H9 (cell line): ENCODE data around the gene FREY1. TPM values are rescaled to one million over a fixed set of nuclear protein-coding genes. Genes with fewer than 3 reads are reported as not detected.

Experiments
- DNase-seq: peaks from one replicate; pipeline ENCODE4 v3.0.0-alpha.2; 2017
- H2AFZ ChIP-seq: one replicate; pipeline ENCODE4 v1.6.1; 2013; ENCODE audit warnings: mild to moderate bottlenecking, low read length, control low read depth, moderate library complexity
- H2AK5ac ChIP-seq: 2 replicates; pipeline ENCODE4 v1.6.1; 2013; ENCODE audit warnings: low read length, control low read depth, mixed read lengths; ENCODE audit not compliant: insufficient read length
- H2BK120ac ChIP-seq: one replicate; pipeline ENCODE4 v1.6.1; 2013; ENCODE audit warnings: low read depth, mild to moderate bottlenecking, low read length, control low read depth, inconsistent platforms; ENCODE audit not compliant: poor library complexity, severe bottlenecking
- H2BK12ac ChIP-seq: 2 replicates; pipeline ENCODE4 v1.6.1; 2013; ENCODE audit warnings: low read length, control low read depth, mixed read lengths, low read depth; ENCODE audit not compliant: insufficient read length
- H2BK15ac ChIP-seq: 2 replicates; pipeline ENCODE4 v1.6.1; 2013; ENCODE audit warnings: low read depth, low read length, control low read depth
- H2BK20ac ChIP-seq: one replicate; pipeline ENCODE4 v1.6.1; 2013; ENCODE audit warnings: low read depth, mild to moderate bottlenecking, low read length, control low read depth, inconsistent platforms; ENCODE audit not compliant: poor library complexity, severe bottlenecking
- H2BK5ac ChIP-seq: 2 replicates; pipeline ENCODE4 v1.6.1; 2013; ENCODE audit warnings: low read length, control low read depth, mixed read lengths; ENCODE audit not compliant: insufficient read length
- H3K14ac ChIP-seq: 2 replicates; pipeline ENCODE4 v1.6.1; 2013; ENCODE audit warnings: low read length, control low read depth; ENCODE audit not compliant: insufficient read depth
- H3K18ac ChIP-seq: 2 replicates; pipeline ENCODE4 v1.6.1; 2013; ENCODE audit warnings: low read depth, mild to moderate bottlenecking, mixed read lengths, low read length, control low read depth; ENCODE audit not compliant: insufficient read length
- H3K23ac ChIP-seq: 2 replicates; pipeline ENCODE4 v1.6.1; 2013; ENCODE audit warnings: low read length, control low read depth, mixed read lengths, low read depth; ENCODE audit not compliant: insufficient read length
- H3K23me2 ChIP-seq: 2 replicates; pipeline ENCODE4 v1.6.1; 2013; ENCODE audit warnings: low read depth, mild to moderate bottlenecking, mixed read lengths, low read length, control low read depth; ENCODE audit not compliant: insufficient read length, poor library complexity, severe bottlenecking
- H3K27ac ChIP-seq: 2 replicates; pipeline ENCODE4 v1.5.1; 2013; ENCODE audit warnings: low read length, control low read depth, mixed read lengths, low read depth; ENCODE audit not compliant: insufficient read length
- H3K27me3 ChIP-seq: 2 replicates; pipeline ENCODE4 v1.6.1; 2013; ENCODE audit warnings: low read length, control low read depth, inconsistent platforms; ENCODE audit not compliant: insufficient read depth
- H3K4ac ChIP-seq: 2 replicates; pipeline ENCODE4 v1.6.1; 2013; ENCODE audit warnings: low read depth, mild to moderate bottlenecking, control low read depth, inconsistent platforms, low read length, moderate library complexity
- H3K4me1 ChIP-seq: 2 replicates; pipeline ENCODE4 v1.6.1; 2013; ENCODE audit warnings: low read length, control low read depth, inconsistent platforms; ENCODE audit not compliant: insufficient read depth
- H3K4me2 ChIP-seq: 2 replicates; pipeline ENCODE4 v1.6.1; 2013; ENCODE audit warnings: low read length, control low read depth, mixed read lengths; ENCODE audit not compliant: insufficient read length, insufficient read depth
- H3K56ac ChIP-seq: 2 replicates; pipeline ENCODE4 v1.6.1; 2013; ENCODE audit warnings: low read depth, mild to moderate bottlenecking, mixed read lengths, low read length, control low read depth; ENCODE audit not compliant: insufficient read length
- H3K79me1 ChIP-seq: 2 replicates; pipeline ENCODE4 v1.6.1; 2013; ENCODE audit warnings: low read depth, mild to moderate bottlenecking, moderate library complexity, low read length, control low read depth, inconsistent platforms; ENCODE audit not compliant: insufficient read depth, poor library complexity, severe bottlenecking
- H3K79me2 ChIP-seq: 2 replicates; pipeline ENCODE4 v1.6.1; 2013; ENCODE audit warnings: low read length, control low read depth, inconsistent platforms; ENCODE audit not compliant: insufficient read depth
- H3K9ac ChIP-seq: 2 replicates; pipeline ENCODE4 v1.6.1; 2013; ENCODE audit warnings: low read length, control low read depth, mixed read lengths; ENCODE audit not compliant: insufficient read length; ENCODE audit errors: extremely low read depth
- H3K9me3 ChIP-seq: one replicate; pipeline ENCODE4 v1.6.1; 2013; ENCODE audit warnings: low read depth, low read length, inconsistent platforms; ENCODE audit not compliant: control insufficient read depth
- H3T11ph ChIP-seq: one replicate; pipeline ENCODE4 v1.6.1; 2013; ENCODE audit warnings: mild to moderate bottlenecking, low read length, control low read depth, inconsistent platforms
- H4K20me1 ChIP-seq: one replicate; pipeline ENCODE4 v1.6.1; 2013; ENCODE audit not compliant: control insufficient read depth, insufficient read length, insufficient read depth
- H4K5ac ChIP-seq: 2 replicates; pipeline ENCODE4 v1.6.1; 2013; ENCODE audit warnings: low read depth, mild to moderate bottlenecking, mixed read lengths, low read length, control low read depth; ENCODE audit not compliant: insufficient read length
- H4K8ac ChIP-seq: replicated peaks from 2 replicates; pipeline ENCODE4 v1.6.1; 2013; ENCODE audit warnings: low read length, control low read depth, mixed read lengths, low read depth; ENCODE audit not compliant: insufficient read length
- H4K91ac ChIP-seq: 2 replicates; pipeline ENCODE4 v1.6.1; 2013; ENCODE audit warnings: low read depth, mild to moderate bottlenecking, moderate library complexity, mixed read lengths, low read length, control low read depth; ENCODE audit not compliant: insufficient read length
- H3K27ac Mint-ChIP-seq, 3 experiments: 2 replicates in 2 of 3; 3 replicates in 1 of 3; pipeline ENCODE4 v1.8.0; 2020 to 2021; ENCODE audit warnings: mixed read lengths in 3 of 3, mild to moderate bottlenecking in 1 of 3, moderate library complexity in 1 of 3
- H3K27me3 Mint-ChIP-seq: 2 replicates; pipeline ENCODE4 v1.8.0; 2021; ENCODE audit warnings: low read depth, mild to moderate bottlenecking, moderate library complexity, mixed read lengths
- H3K36me3 Mint-ChIP-seq, 3 experiments: 2 replicates in 2 of 3; 3 replicates in 1 of 3; pipeline ENCODE4 v1.8.0; 2020 to 2021; ENCODE audit warnings: low read depth in 3 of 3, mixed read lengths in 3 of 3; ENCODE audit not compliant: insufficient read depth in 1 of 3
- H3K4me1 Mint-ChIP-seq, 2 experiments: 2 replicates each; pipeline ENCODE4 v1.8.0; 2020; ENCODE audit warnings: mixed read lengths in 2 of 2
- H3K4me3 Mint-ChIP-seq, 2 experiments: 2 replicates in 1 of 2; 3 replicates in 1 of 2; pipeline ENCODE4 v1.8.0; 2020 to 2021; ENCODE audit warnings: mild to moderate bottlenecking in 2 of 2, mixed read lengths in 2 of 2, moderate library complexity in 1 of 2
- H3K9me3 Mint-ChIP-seq, 2 experiments: 2 replicates in 1 of 2; 3 replicates in 1 of 2; pipeline ENCODE4 v1.8.0; 2020; ENCODE audit warnings: mild to moderate bottlenecking in 2 of 2, mixed read lengths in 2 of 2, moderate library complexity in 1 of 2
- WGBS: extraction: QIAGEN DNeasy Blood & Tissue Kit; methylation state at CpG from one replicate; pipeline ENCODE4 v1.1.7; 2013; ENCODE audit warnings: missing lambda C conversion rate, low lambda C conversion rate, mixed read lengths; ENCODE audit not compliant: insufficient read length; ENCODE audit errors: extremely low coverage; 5-methylcytosine and 5-hydroxymethylcytosine counted together
- total RNA-seq: library from RNA; stranded (reverse); gene quantifications from 2 replicates; pipeline ENCODE4 v1.2.1, GENCODE V29; 2021
- TF ChIP-seq, protein P1 (sequence below): fragments of 200-600 bp; sonication (generic); conservative IDR thresholded peaks from 3 replicates; pipeline ENCODE4 v1.8.0; 2021; ENCODE audit warnings: antibody characterized with exemption, mild to moderate bottlenecking

FREY1 gene
- total RNA-seq, 1 experiment from 2014 or later: 2.1 TPM

DNA sequence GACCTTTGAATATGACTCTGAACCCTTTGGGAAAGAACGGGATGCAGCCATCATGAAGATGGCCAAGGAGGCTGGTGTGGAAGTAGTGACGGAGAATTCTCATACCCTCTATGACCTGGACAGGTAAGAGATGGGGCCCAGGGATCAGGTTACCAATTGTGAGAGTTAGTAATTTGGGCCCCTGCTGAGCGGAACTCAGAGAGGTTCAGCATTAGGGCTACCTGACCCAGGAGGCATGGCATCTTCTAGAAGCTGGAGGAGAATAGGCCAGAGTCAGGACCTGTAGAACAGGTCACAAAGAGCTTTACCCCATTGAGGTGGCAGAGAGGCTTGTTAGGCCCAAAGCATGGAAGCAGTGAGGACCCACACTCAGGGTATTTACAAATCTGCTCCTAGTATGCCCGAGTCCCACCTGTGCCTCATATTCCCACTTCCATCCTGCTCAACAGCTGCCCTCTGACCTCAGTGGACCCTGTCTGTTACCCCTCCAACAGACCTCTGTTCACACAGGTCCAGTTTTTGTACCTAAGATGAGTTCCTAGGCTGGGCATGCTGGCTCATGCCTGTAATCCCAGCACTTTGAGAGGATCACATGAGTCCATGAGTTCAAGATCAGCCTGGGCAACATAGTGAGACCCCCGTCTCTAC, 48.2 kb downstream of the FREY1 start:
- Histone ChIP-seq H3K18ac (no peak overlapping the region), H3K27ac (no peak overlapping the region), H3K4me1 (peaks cover 4% of the 10 kb centered on the region), H4K8ac (no peak overlapping the region), H2AK5ac (no peak overlapping the region), H2AFZ (no peak overlapping the region), H3K79me1 (no peaks in the 10 kb centered on the region), H2BK120ac (no peak overlapping the region), H3K79me2 (no peaks in the 10 kb centered on the region; the same call in 1 of the 2 replicates), H2BK5ac (no peak overlapping the region), H3K4ac (no peak overlapping the region), H2BK15ac (no peak overlapping the region), H3K23me2 (no peaks in the 10 kb centered on the region), H4K20me1 (no peaks in the 10 kb centered on the region), H3T11ph (no peak overlapping the region), H2BK12ac (no peak overlapping the region), H3K23ac (no peak overlapping the region), H2BK20ac (no peak overlapping the region), H3K14ac (no peak overlapping the region), H3K27me3 (no peaks in the 10 kb centered on the region), H4K5ac (no peak overlapping the region), H3K9me3 (no peaks in the 10 kb centered on the region), H4K91ac (no peak overlapping the region), H3K9ac (no peak overlapping the region), H3K56ac (no peak overlapping the region), H3K4me2 (no peak overlapping the region)
- H3K27me3 Mint-ChIP-seq: no peaks in the 10 kb centered on the region
- H3K27ac Mint-ChIP-seq: peak overlapping the region in 1 of 3 experiments; percentile 20; a peak in 2 of 7 replicates
- no peaks in the 10 kb centered on the region for H3K9me3 Mint-ChIP-seq
- TF ChIP-seq, protein P1, sequence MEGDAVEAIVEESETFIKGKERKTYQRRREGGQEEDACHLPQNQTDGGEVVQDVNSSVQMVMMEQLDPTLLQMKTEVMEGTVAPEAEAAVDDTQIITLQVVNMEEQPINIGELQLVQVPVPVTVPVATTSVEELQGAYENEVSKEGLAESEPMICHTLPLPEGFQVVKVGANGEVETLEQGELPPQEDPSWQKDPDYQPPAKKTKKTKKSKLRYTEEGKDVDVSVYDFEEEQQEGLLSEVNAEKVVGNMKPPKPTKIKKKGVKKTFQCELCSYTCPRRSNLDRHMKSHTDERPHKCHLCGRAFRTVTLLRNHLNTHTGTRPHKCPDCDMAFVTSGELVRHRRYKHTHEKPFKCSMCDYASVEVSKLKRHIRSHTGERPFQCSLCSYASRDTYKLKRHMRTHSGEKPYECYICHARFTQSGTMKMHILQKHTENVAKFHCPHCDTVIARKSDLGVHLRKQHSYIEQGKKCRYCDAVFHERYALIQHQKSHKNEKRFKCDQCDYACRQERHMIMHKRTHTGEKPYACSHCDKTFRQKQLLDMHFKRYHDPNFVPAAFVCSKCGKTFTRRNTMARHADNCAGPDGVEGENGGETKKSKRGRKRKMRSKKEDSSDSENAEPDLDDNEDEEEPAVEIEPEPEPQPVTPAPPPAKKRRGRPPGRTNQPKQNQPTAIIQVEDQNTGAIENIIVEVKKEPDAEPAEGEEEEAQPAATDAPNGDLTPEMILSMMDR: no peak
- peak overlapping the region in 1 of 2 experiments; percentile 44; a peak in 2 of 5 replicates for H3K4me3 Mint-ChIP-seq
- DNase-seq: no peak
- H3K4me1 Mint-ChIP-seq: peaks cover 21 to 42% of the 10 kb centered on the region in 2 experiments
- no CpG with 5 or more reads among the region's 5 CpGs for WGBS
- H3K36me3 Mint-ChIP-seq: peaks cover 8 to 49% (median 48%) of the 10 kb centered on the region in 3 experiments; a peak in 6 of 7 replicates
